Activated T-cell treated with anti-CD3 and anti-CD28 coated beads, Interleukin-2, amount 50 U/mL, for 4 hours (primary cell): ENCODE measurements around the gene DCUN1D4. TPM values are rescaled to one million over a fixed set of nuclear protein-coding genes. Genes with fewer than 3 reads are reported as not detected.
"Not testable (repeated sequence)": the region's sequence is repeated elsewhere in the genome, so short reads cannot be mapped to it uniquely, and the experiment has no call there.

Experiments used
- ATAC-seq, 2 donors: fragments of 200-7000 bp; cut with Tn5 transposase; one replicate each; pipeline ENCODE4 v1.10.0; 2021
- DNase-seq: peaks from one replicate; pipeline ENCODE4 v3.0.0-alpha.2; 2020
- H3K27me3 Mint-ChIP-seq: one replicate; pipeline ENCODE4 v1.8.0; 2021; ENCODE audit warnings: low read depth, mixed read lengths
- H3K36me3 Mint-ChIP-seq: one replicate; pipeline ENCODE4 v1.8.0; 2022; ENCODE audit warnings: mixed read lengths; ENCODE audit not compliant: insufficient read depth
- H3K4me1 Mint-ChIP-seq: one replicate; pipeline ENCODE4 v1.8.0; 2021; ENCODE audit warnings: low read depth, mixed read lengths
- H3K4me3 Mint-ChIP-seq: one replicate; pipeline ENCODE4 v1.8.0; 2021; ENCODE audit warnings: mild to moderate bottlenecking, moderate library complexity, mixed read lengths
- H3K9me3 Mint-ChIP-seq: one replicate; pipeline ENCODE4 v1.8.0; 2021; ENCODE audit warnings: mixed read lengths
- total RNA-seq, 3 donors: library from RNA; stranded (reverse); gene quantifications; one replicate each; pipeline ENCODE4 v1.2.1, GENCODE V29; 2021

The DCUN1D4 gene
- total RNA-seq, 3 donors from 2014 or later: 18.2 to 19.4 (median 18.5) TPM

GRCh38 chr4:51895158-51895557, 52.2 kb downstream of the DCUN1D4 start:
- Mint-ChIP-seq H3K27me3 (no peaks in the 10 kb centered on the region), H3K9me3 (no peaks in the 10 kb centered on the region), H3K36me3 (peaks cover 26% of the 10 kb centered on the region), H3K4me3 (no peak overlapping the region), H3K4me1 (peaks cover 7% of the 10 kb centered on the region)
- DNase-seq: no peak
- ATAC-seq: peak in 1 of 2 donors; percentile 35

- Mint-ChIP-seq H3K9me3 (no peaks in the 10 kb centered on the region), H3K36me3 (peaks cover 27% of the 10 kb centered on the region), H3K4me1 (peaks cover 7% of the 10 kb centered on the region), H3K27me3 (no peaks in the 10 kb centered on the region), H3K4me3 (no peak overlapping the region)
- ATAC-seq: peak; percentile 92 to 93
- peak; percentile 29 for DNase-seq
Observed at GRCh38 chr4:51895816-51896408, 53.0 kb downstream of the DCUN1D4 start.

GRCh38 chr4:51901363-51901762, 58.4 kb downstream of the DCUN1D4 start:
- Mint-ChIP-seq H3K9me3 (no peaks in the 10 kb centered on the region), H3K36me3 (peaks cover 53% of the 10 kb centered on the region), H3K4me1 (no peaks in the 10 kb centered on the region), H3K4me3 (no peak overlapping the region), H3K27me3 (no peaks in the 10 kb centered on the region)
- no peak for DNase-seq
- no peak for ATAC-seq

- H3K9me3 Mint-ChIP-seq: no peaks in the 10 kb centered on the region
- no peaks in the 10 kb centered on the region for H3K27me3 Mint-ChIP-seq
- no peaks in the 10 kb centered on the region for H3K4me1 Mint-ChIP-seq
- H3K4me3 Mint-ChIP-seq: no peak overlapping the region
- H3K36me3 Mint-ChIP-seq: peaks cover 59% of the 10 kb centered on the region
- peak in 1 of 2 donors; percentile 18 for ATAC-seq
- DNase-seq: no peak
Observed at GRCh38 chr4:51906167-51906958, 63.4 kb downstream of the DCUN1D4 start.

- H3K4me3 Mint-ChIP-seq: no peak overlapping the region
- no peaks in the 10 kb centered on the region for H3K9me3 Mint-ChIP-seq
- peaks cover 60% of the 10 kb centered on the region for H3K36me3 Mint-ChIP-seq
- no peak for ATAC-seq
- no peaks in the 10 kb centered on the region for H3K4me1 Mint-ChIP-seq
- H3K27me3 Mint-ChIP-seq: no peaks in the 10 kb centered on the region
- DNase-seq: no peak
Observed at GRCh38 chr4:51907006-51907669, 64.2 kb downstream of the DCUN1D4 start.

GRCh38 chr4:51909236-51909703, 66.3 kb downstream of the DCUN1D4 start:
- DNase-seq: no peak
- H3K9me3 Mint-ChIP-seq: no peaks in the 10 kb centered on the region
- no peak overlapping the region for H3K4me3 Mint-ChIP-seq
- no peak for ATAC-seq
- peaks cover 61% of the 10 kb centered on the region for H3K36me3 Mint-ChIP-seq
- no peaks in the 10 kb centered on the region for H3K27me3 Mint-ChIP-seq
- no peaks in the 10 kb centered on the region for H3K4me1 Mint-ChIP-seq

- ATAC-seq (no peak), DNase-seq (no peak)
- Mint-ChIP-seq H3K4me3 (no peak overlapping the region), H3K9me3 (peaks cover 4% of the 10 kb centered on the region), H3K27me3 (no peaks in the 10 kb centered on the region), H3K4me1 (no peaks in the 10 kb centered on the region), H3K36me3 (peaks cover 34% of the 10 kb centered on the region)
Observed at GRCh38 chr4:51918251-51918650, 75.3 kb downstream of the DCUN1D4 start.

GRCh38 chr4:51923343-51923742, 80.4 kb downstream of the DCUN1D4 start:
- no peak for ATAC-seq
- Mint-ChIP-seq H3K9me3 (peaks cover 4% of the 10 kb centered on the region), H3K36me3 (no peaks in the 10 kb centered on the region), H3K4me1 (no peaks in the 10 kb centered on the region), H3K27me3 (no peaks in the 10 kb centered on the region), H3K4me3 (no peak overlapping the region)
- no peak for DNase-seq

- Mint-ChIP-seq H3K27me3 (no peaks in the 10 kb centered on the region), H3K4me1 (no peaks in the 10 kb centered on the region), H3K4me3 (no peak overlapping the region), H3K36me3 (no peaks in the 10 kb centered on the region), H3K9me3 (peaks cover 1% of the 10 kb centered on the region)
- ATAC-seq (no peak), DNase-seq (no peak)
Observed at GRCh38 chr4:51925307-51925706, 82.4 kb downstream of the DCUN1D4 start.

- no peaks in the 10 kb centered on the region for H3K9me3 Mint-ChIP-seq
- H3K4me3 Mint-ChIP-seq: no peak overlapping the region
- H3K27me3 Mint-ChIP-seq: peaks cover 2% of the 10 kb centered on the region
- no peaks in the 10 kb centered on the region for H3K36me3 Mint-ChIP-seq
- no peaks in the 10 kb centered on the region for H3K4me1 Mint-ChIP-seq
- DNase-seq (no peak), ATAC-seq (no peak)
Observed at GRCh38 chr4:51930557-51930956, 87.6 kb downstream of the DCUN1D4 start.

- Mint-ChIP-seq H3K4me1 (no peaks in the 10 kb centered on the region), H3K36me3 (no peaks in the 10 kb centered on the region)
Observed at GRCh38 chr4:51931461-51931860, 88.5 kb downstream of the DCUN1D4 start.

GRCh38 chr4:51932261-51932660, 89.3 kb downstream of the DCUN1D4 start:
- ATAC-seq (no peak), DNase-seq (no peak)
- H3K4me1 Mint-ChIP-seq: no peaks in the 10 kb centered on the region
- H3K27me3 Mint-ChIP-seq: peaks cover 2% of the 10 kb centered on the region
- no peaks in the 10 kb centered on the region for H3K36me3 Mint-ChIP-seq
- no peak overlapping the region for H3K4me3 Mint-ChIP-seq
- no peaks in the 10 kb centered on the region for H3K9me3 Mint-ChIP-seq

More at GRCh38 chr4:51931461-51931860, 88.5 kb downstream of the DCUN1D4 start:
- Mint-ChIP-seq H3K27me3 (peaks cover 2% of the 10 kb centered on the region), H3K9me3 (no peaks in the 10 kb centered on the region), H3K4me3 (no peak overlapping the region)
- no peak for ATAC-seq
- DNase-seq: no peak

GRCh38 chr4:51932684-51933083, 89.7 kb downstream of the DCUN1D4 start:
- Mint-ChIP-seq H3K4me3 (no peak overlapping the region), H3K27me3 (peaks cover 2% of the 10 kb centered on the region), H3K4me1 (no peaks in the 10 kb centered on the region), H3K36me3 (no peaks in the 10 kb centered on the region), H3K9me3 (no peaks in the 10 kb centered on the region)
- ATAC-seq: no peak
- DNase-seq: no peak

GRCh38 chr4:51940460-51940859, 97.5 kb downstream of the DCUN1D4 start:
- H3K9me3 Mint-ChIP-seq: peaks cover 11% of the 10 kb centered on the region
- not testable (repeated sequence) for H3K36me3 Mint-ChIP-seq, H3K4me1 Mint-ChIP-seq, ATAC-seq, H3K4me3 Mint-ChIP-seq, H3K27me3 Mint-ChIP-seq, DNase-seq
